Islet precursor cell (in vitro differentiated cells): ENCODE measurements around the gene GDF7.

Experiments
- DNase-seq: peaks from one replicate; pipeline ENCODE4 v3.0.0-alpha.2; 2018

The GDF7 gene

GRCh38 chr2:20663196-20664070, 3.5 kb upstream of the GDF7 start:
- DNase-seq, result no peak

- no peak for DNase-seq
Observed at GRCh38 chr2:20664071-20664390, 2.9 kb upstream of the GDF7 start.

- DNase-seq, result no peak
Observed at GRCh38 chr2:20664431-20665242, 2.3 kb upstream of the GDF7 start.

GRCh38 chr2:20665243-20666004, 1.5 kb upstream of the GDF7 start:
- no peak for DNase-seq

- DNase-seq, result no peak
Observed at GRCh38 chr2:20666005-20666303, 990 bp upstream of the GDF7 start.

- DNase-seq, result no peak
Observed at GRCh38 chr2:20667151-20667530, 197 bp downstream of the GDF7 start.

GRCh38 chr2:20667531-20668401, 822 bp downstream of the GDF7 start:
- no peak for DNase-seq

GRCh38 chr2:20668451-20668850, 1.5 kb downstream of the GDF7 start:
- no peak for DNase-seq

- DNase-seq, result no peak
Observed at GRCh38 chr2:20668871-20669475, 2.0 kb downstream of the GDF7 start.

- no peak for DNase-seq
Observed at GRCh38 chr2:20669562-20670314, 2.8 kb downstream of the GDF7 start.

- DNase-seq, result no peak
Observed at GRCh38 chr2:20670315-20671035, 3.5 kb downstream of the GDF7 start.

GRCh38 chr2:20671036-20671735, 4.2 kb downstream of the GDF7 start:
- DNase-seq, result no peak

- no peak for DNase-seq
Observed at GRCh38 chr2:20671736-20672080, 4.8 kb downstream of the GDF7 start.

GRCh38 chr2:20672201-20672951, 5.4 kb downstream of the GDF7 start:
- DNase-seq, result peak; percentile 74

GRCh38 chr2:20673686-20674308, 6.9 kb downstream of the GDF7 start:
- no peak for DNase-seq

- DNase-seq, result no peak
Observed at GRCh38 chr2:20674309-20674965, 7.5 kb downstream of the GDF7 start.

GRCh38 chr2:20674974-20675679, 8.2 kb downstream of the GDF7 start:
- peak; percentile 64 for DNase-seq
